ENCODE results near the gene FAM120A.

FAM120A gene

GRCh38 chr9:93480728-93481324 is 29.3 kb downstream of the FAM120A start:
- H3K27ac ChIP-seq (ENCODE audit: insufficient read depth, low read depth, low read length, poor library complexity, severe bottlenecking), result no peak overlapping the region

GRCh38 chr9:93483497-93483896 is 32.0 kb downstream of the FAM120A start:
- Histone ChIP-seq H3K4me3 (ENCODE audit: insufficient read depth, low read depth, low read length) (no peak overlapping the region), H3K27me3 (ENCODE audit: control insufficient read depth, insufficient read depth, low read length, poor library complexity, severe bottlenecking) (no peaks in the 10 kb centered on the region), H3K9me3 (ENCODE audit: control insufficient read depth, low read length) (no peaks in the 10 kb centered on the region), H3K27ac (ENCODE audit: insufficient read depth, low read depth, low read length, poor library complexity, severe bottlenecking) (no peak overlapping the region), H3K4me1 (ENCODE audit: control insufficient read depth, insufficient read depth, low read length) (peaks cover 3% of the 10 kb centered on the region), H3K36me3 (ENCODE audit: control insufficient read depth, insufficient read depth, low read length) (no peaks in the 10 kb centered on the region)
- 93% methylated on average over 2 of the region's 2 CpGs for WGBS, 2 experiments

More at GRCh38 chr9:93480728-93481324, 29.3 kb downstream of the FAM120A start:
- no peaks in the 10 kb centered on the region for H3K9me3 ChIP-seq (ENCODE audit: control insufficient read depth, low read length)
- 83 to 86% methylated on average over 7 of the region's 7 CpGs for whole genome bisulfite sequencing, 2 experiments
- H3K27me3 ChIP-seq (ENCODE audit: control insufficient read depth, insufficient read depth, low read length, poor library complexity, severe bottlenecking), result no peaks in the 10 kb centered on the region
- H3K4me1 ChIP-seq (ENCODE audit: control insufficient read depth, insufficient read depth, low read length), result peaks cover 3% of the 10 kb centered on the region
- H3K36me3 ChIP-seq (ENCODE audit: control insufficient read depth, insufficient read depth, low read length), result no peaks in the 10 kb centered on the region
- H3K4me3 ChIP-seq (ENCODE audit: insufficient read depth, low read depth, low read length), result no peak overlapping the region

GRCh38 chr9:93486268-93486667 is 34.8 kb downstream of the FAM120A start:
- H3K36me3 ChIP-seq (ENCODE audit: control insufficient read depth, insufficient read depth, low read length), result no peaks in the 10 kb centered on the region
- WGBS, 2 experiments, result 95 to 96% methylated on average over 1 of the region's 1 CpG
- no peaks in the 10 kb centered on the region for H3K27me3 ChIP-seq (ENCODE audit: control insufficient read depth, insufficient read depth, low read length, poor library complexity, severe bottlenecking)
- no peaks in the 10 kb centered on the region for H3K4me1 ChIP-seq (ENCODE audit: control insufficient read depth, insufficient read depth, low read length)
- H3K27ac ChIP-seq (ENCODE audit: insufficient read depth, low read depth, low read length, poor library complexity, severe bottlenecking), result no peak overlapping the region
- H3K4me3 ChIP-seq (ENCODE audit: insufficient read depth, low read depth, low read length), result no peak overlapping the region
- H3K9me3 ChIP-seq (ENCODE audit: control insufficient read depth, low read length), result no peaks in the 10 kb centered on the region

GRCh38 chr9:93488244-93488643 is 36.8 kb downstream of the FAM120A start:
- H3K36me3 ChIP-seq (ENCODE audit: control insufficient read depth, insufficient read depth, low read length), result no peaks in the 10 kb centered on the region

GRCh38 chr9:93491593-93492232 is 40.2 kb downstream of the FAM120A start:
- no peaks in the 10 kb centered on the region for H3K36me3 ChIP-seq (ENCODE audit: control insufficient read depth, insufficient read depth, low read length)
- H3K27ac ChIP-seq (ENCODE audit: insufficient read depth, low read depth, low read length, poor library complexity, severe bottlenecking), result no peak overlapping the region
- WGBS, 2 experiments, result 93 to 100% methylated on average over 3 of the region's 3 CpGs
- H3K9me3 ChIP-seq (ENCODE audit: control insufficient read depth, low read length), result no peaks in the 10 kb centered on the region
- H3K4me1 ChIP-seq (ENCODE audit: control insufficient read depth, insufficient read depth, low read length), result no peaks in the 10 kb centered on the region
- H3K4me3 ChIP-seq (ENCODE audit: insufficient read depth, low read depth, low read length), result no peak overlapping the region
- H3K27me3 ChIP-seq (ENCODE audit: control insufficient read depth, insufficient read depth, low read length, poor library complexity, severe bottlenecking), result no peaks in the 10 kb centered on the region

More at GRCh38 chr9:93488244-93488643, 36.8 kb downstream of the FAM120A start:
- H3K4me3 ChIP-seq (ENCODE audit: insufficient read depth, low read depth, low read length), result no peak overlapping the region
- WGBS, 2 experiments, result 93 to 95% methylated on average over 5 of the region's 5 CpGs
- H3K27ac ChIP-seq (ENCODE audit: insufficient read depth, low read depth, low read length, poor library complexity, severe bottlenecking), result no peak overlapping the region
- H3K4me1 ChIP-seq (ENCODE audit: control insufficient read depth, insufficient read depth, low read length), result no peaks in the 10 kb centered on the region
- no peaks in the 10 kb centered on the region for H3K9me3 ChIP-seq (ENCODE audit: control insufficient read depth, low read length)
- no peaks in the 10 kb centered on the region for H3K27me3 ChIP-seq (ENCODE audit: control insufficient read depth, insufficient read depth, low read length, poor library complexity, severe bottlenecking)

GRCh38 chr9:93492327-93492726 is 40.8 kb downstream of the FAM120A start:
- H3K4me3 ChIP-seq (ENCODE audit: insufficient read depth, low read depth, low read length), result no peak overlapping the region
- no peaks in the 10 kb centered on the region for H3K9me3 ChIP-seq (ENCODE audit: control insufficient read depth, low read length)
- no peaks in the 10 kb centered on the region for H3K36me3 ChIP-seq (ENCODE audit: control insufficient read depth, insufficient read depth, low read length)
- no peaks in the 10 kb centered on the region for H3K27me3 ChIP-seq (ENCODE audit: control insufficient read depth, insufficient read depth, low read length, poor library complexity, severe bottlenecking)
- no peaks in the 10 kb centered on the region for H3K4me1 ChIP-seq (ENCODE audit: control insufficient read depth, insufficient read depth, low read length)
- WGBS, 2 experiments, result 64 to 72% methylated on average over 5 of the region's 5 CpGs
- H3K27ac ChIP-seq (ENCODE audit: insufficient read depth, low read depth, low read length, poor library complexity, severe bottlenecking), result no peak overlapping the region

GRCh38 chr9:93493949-93494348 is 42.5 kb downstream of the FAM120A start:
- WGBS, 2 experiments, result 94 to 95% methylated on average over 12 of the region's 12 CpGs
- Histone ChIP-seq H3K27me3 (ENCODE audit: control insufficient read depth, insufficient read depth, low read length, poor library complexity, severe bottlenecking) (no peaks in the 10 kb centered on the region), H3K36me3 (ENCODE audit: control insufficient read depth, insufficient read depth, low read length) (no peaks in the 10 kb centered on the region), H3K4me3 (ENCODE audit: insufficient read depth, low read depth, low read length) (no peak overlapping the region), H3K27ac (ENCODE audit: insufficient read depth, low read depth, low read length, poor library complexity, severe bottlenecking) (no peak overlapping the region), H3K9me3 (ENCODE audit: control insufficient read depth, low read length) (no peaks in the 10 kb centered on the region), H3K4me1 (ENCODE audit: control insufficient read depth, insufficient read depth, low read length) (no peaks in the 10 kb centered on the region)

- Histone ChIP-seq H3K36me3 (ENCODE audit: control insufficient read depth, insufficient read depth, low read length) (no peaks in the 10 kb centered on the region), H3K9me3 (ENCODE audit: control insufficient read depth, low read length) (no peaks in the 10 kb centered on the region), H3K27ac (ENCODE audit: insufficient read depth, low read depth, low read length, poor library complexity, severe bottlenecking) (no peak overlapping the region), H3K4me1 (ENCODE audit: control insufficient read depth, insufficient read depth, low read length) (no peaks in the 10 kb centered on the region), H3K4me3 (ENCODE audit: insufficient read depth, low read depth, low read length) (no peak overlapping the region), H3K27me3 (ENCODE audit: control insufficient read depth, insufficient read depth, low read length, poor library complexity, severe bottlenecking) (no peaks in the 10 kb centered on the region)
- WGBS, 2 experiments, result 89 to 95% methylated on average over 3 of the region's 3 CpGs
Observed at GRCh38 chr9:93496285-93496684, 44.8 kb downstream of the FAM120A start.

- no peaks in the 10 kb centered on the region for H3K9me3 ChIP-seq (ENCODE audit: control insufficient read depth, low read length)
- peaks cover 4% of the 10 kb centered on the region for H3K36me3 ChIP-seq (ENCODE audit: control insufficient read depth, insufficient read depth, low read length)
- H3K4me3 ChIP-seq (ENCODE audit: insufficient read depth, low read depth, low read length), result no peak overlapping the region
- no peaks in the 10 kb centered on the region for H3K4me1 ChIP-seq (ENCODE audit: control insufficient read depth, insufficient read depth, low read length)
- no peak overlapping the region for H3K27ac ChIP-seq (ENCODE audit: insufficient read depth, low read depth, low read length, poor library complexity, severe bottlenecking)
- H3K27me3 ChIP-seq (ENCODE audit: control insufficient read depth, insufficient read depth, low read length, poor library complexity, severe bottlenecking), result no peaks in the 10 kb centered on the region
- WGBS, 2 experiments, result 96 to 98% methylated on average over 3 to 4 of the region's 4 CpGs
Observed at GRCh38 chr9:93500571-93501298, 49.2 kb downstream of the FAM120A start.

GRCh38 chr9:93501406-93501805 is 49.9 kb downstream of the FAM120A start:
- 87 to 92% methylated on average over 4 of the region's 4 CpGs for WGBS, 2 experiments
- Histone ChIP-seq H3K4me1 (ENCODE audit: control insufficient read depth, insufficient read depth, low read length) (no peaks in the 10 kb centered on the region), H3K27me3 (ENCODE audit: control insufficient read depth, insufficient read depth, low read length, poor library complexity, severe bottlenecking) (no peaks in the 10 kb centered on the region), H3K27ac (ENCODE audit: insufficient read depth, low read depth, low read length, poor library complexity, severe bottlenecking) (no peak overlapping the region), H3K4me3 (ENCODE audit: insufficient read depth, low read depth, low read length) (no peak overlapping the region), H3K9me3 (ENCODE audit: control insufficient read depth, low read length) (no peaks in the 10 kb centered on the region), H3K36me3 (ENCODE audit: control insufficient read depth, insufficient read depth, low read length) (peaks cover 4% of the 10 kb centered on the region)

All from ectodermal cell (in vitro differentiated cells).